HepG2 (cell line): ENCODE results near the gene KNG1. TPM values are rescaled to one million over a fixed set of nuclear protein-coding genes. Genes with fewer than 3 reads are reported as not detected.
A peak's percentile ranks its signal among the peaks of the same experiment; 100 is the strongest.
"Not testable (repeated sequence)": the region's sequence is repeated elsewhere in the genome, so short reads cannot be mapped to it uniquely, and the experiment has no call there.

Experiments used
- ATAC-seq: fragments of 200-7000 bp; cut with Tn5 transposase; 3 replicates; pipeline ENCODE4 v1.9.1; 2020; ENCODE audit warnings: mild to moderate bottlenecking, moderate library complexity
- BruUV-seq: library from RNA; stranded (reverse); fragments of 400-500 nt; replicated peaks from 2 replicates; lab custom pipeline; 2021; lab: Mats Ljungman, UMichigan
- CTCF ChIA-PET: fragments of 300-600 bp; formaldehyde crosslinking; extraction: SDS; loops from one replicate; lab custom pipeline; 2021; ENCODE audit warnings: low total read pairs, inconsistent platforms, low intra/inter-chr PET ratio; lab: Yijun Ruan, JAX
- POLR2A ChIA-PET: fragments of 350-600 bp; sonication (Branson Sonifier 250); formaldehyde crosslinking; loops from one replicate; lab custom pipeline; 2020; ENCODE audit warnings: antibody characterized with exemption, inconsistent platforms; lab: Yijun Ruan, JAX
- DNase-seq: peaks from one replicate; pipeline ENCODE4 v3.0.0-alpha.2; 2015; ENCODE audit warnings: low spot score
- FAIRE-seq: peaks from 3 replicates; lab custom pipeline; 2011; peaks lifted over from hg19 to GRCh38; lab: Jason Lieb, UNC
- H2AFZ ChIP-seq: one replicate; pipeline ENCODE4 v1.6.1; 2011; ENCODE audit warnings: low read length, inconsistent platforms
- H3K27ac ChIP-seq: fragments of 300-600 bp; 3 replicates; pipeline ENCODE4 v1.8.0; 2011; ENCODE audit warnings: mixed run types, mild to moderate bottlenecking, mixed read lengths, low read length, inconsistent platforms; ENCODE audit not compliant: insufficient read depth; ENCODE audit errors: extremely low read length
- H3K27me3 ChIP-seq, 2 experiments: fragments of 200-600 bp in 1 of 2; 2 replicates in 1 of 2; 3 replicates in 1 of 2; pipeline versions ENCODE4 v1.6.0 to v1.8.0; 2011; ENCODE audit warnings: low read length in 2 of 2, mild to moderate bottlenecking in 2 of 2, moderate library complexity in 2 of 2, inconsistent platforms in 1 of 2; ENCODE audit not compliant: insufficient read depth in 2 of 2, control insufficient read depth in 1 of 2
- H3K36me3 ChIP-seq, 2 experiments: fragments of 200-600 bp in 1 of 2; replicated peaks in 1 of 2; 2 replicates in 1 of 2; 3 replicates in 1 of 2; pipeline versions ENCODE4 v1.5.1 to v1.8.0; 2011; ENCODE audit warnings: low read length in 2 of 2, inconsistent platforms in 1 of 2; ENCODE audit not compliant: insufficient read depth in 2 of 2, control insufficient read depth in 1 of 2
- H3K4me1 ChIP-seq: 2 replicates; pipeline ENCODE4 v1.5.1; 2012; ENCODE audit warnings: low read length, inconsistent platforms; ENCODE audit not compliant: insufficient read depth
- H3K4me2 ChIP-seq: 2 replicates; pipeline ENCODE4 v1.6.0; 2011; ENCODE audit warnings: low read depth, low read length, inconsistent platforms
- H3K4me3 ChIP-seq, 3 experiments: fragments of 200-600 bp in 1 of 3; sonication (generic), shearing (Covaris generic) in 1 of 3; replicated peaks in 1 of 3; 2 replicates each; pipeline ENCODE4 v1.5.1; 2011 to 2016; ENCODE audit warnings: low read length in 3 of 3, inconsistent platforms in 2 of 3, low read depth in 2 of 3, mild to moderate bottlenecking in 2 of 3, control low read depth in 1 of 3, mixed read lengths in 1 of 3; ENCODE audit not compliant: insufficient read depth in 1 of 3
- H3K79me2 ChIP-seq: one replicate; pipeline ENCODE4 v1.6.1; 2011; ENCODE audit warnings: low read length, inconsistent platforms; ENCODE audit not compliant: insufficient read depth
- H3K9ac ChIP-seq: 2 replicates; pipeline ENCODE4 v1.6.0; 2011; ENCODE audit warnings: mild to moderate bottlenecking, low read depth, low read length, inconsistent platforms; ENCODE audit not compliant: insufficient read depth
- H3K9me3 ChIP-seq: 2 replicates; pipeline ENCODE4 v1.5.1; 2012; ENCODE audit warnings: mild to moderate bottlenecking, low read length
- H4K20me1 ChIP-seq: 2 replicates; pipeline ENCODE4 v1.6.0; 2011; ENCODE audit warnings: inconsistent platforms, mild to moderate bottlenecking, low read length, moderate library complexity; ENCODE audit not compliant: insufficient read depth
- KDM1A ChIP-seq: IDR thresholded peaks from 2 replicates; pipeline ENCODE4 v1.6.1; 2016; ENCODE audit warnings: missing compliant biosample characterization
- NFE2L2 ChIP-seq: fragments of 150-350 bp; IDR thresholded peaks from 2 replicates; pipeline ENCODE4 v1.6.1; 2014; ENCODE audit warnings: low read length
- WGBS: methylation state at CpG from one replicate; pipeline ENCODE4 v1.1.6; 2017; ENCODE audit warnings: low lambda C conversion rate; 5-methylcytosine and 5-hydroxymethylcytosine counted together
- in situ Hi-C: cut with HindIII; loops from 2 replicates; pipeline ENCODE4 v1.10.0; 2017; ENCODE audit warnings: low pct_unique_long_range_greater_than_20kb; ENCODE audit not compliant: extremely low pct_ligation_motif_present
- intact Hi-C: fragments of 100-400 bp; cut with micrococcal nuclease; formaldehyde crosslinking; loops from one replicate; pipeline ENCODE4 v1.10.0; 2022; ENCODE audit not compliant: unreplicated experiment
- polyA plus RNA-seq, 8 experiments: library from polyadenylated mRNA; depleted of rRNA in 3 of 8; stranded (reverse) in 7 of 8; unstranded in 1 of 8; fragments of >200 nt; fragmentation: Illumina TruSeq in 4 of 8; extraction: Trizol in 4 of 8; gene quantifications; 2 replicates each; pipeline versions ENCODE4 v1.2.1 to v1.2.3, GENCODE V29; 2011 to 2016; ENCODE audit warnings: low read depth in 4 of 8, missing spikeins in 1 of 8, mixed read lengths in 1 of 8; ENCODE audit not compliant: insufficient read depth in 1 of 8
- total RNA-seq, 5 experiments: library from RNA; depleted of rRNA; stranded (reverse); fragments of >200 nt; fragmentation: Illumina TruSeq; extraction: Trizol; gene quantifications; 2 replicates each; pipeline ENCODE4 v1.2.3, GENCODE V29; 2016; ENCODE audit warnings: low read depth in 1 of 5

KNG1 gene
- total and polyA plus RNA-seq, 2 of the 13 experiments (the other 11 are each of a cell fraction or from before 2014, with no cell fraction given), result 6.5 to 7.0 TPM

DNA sequence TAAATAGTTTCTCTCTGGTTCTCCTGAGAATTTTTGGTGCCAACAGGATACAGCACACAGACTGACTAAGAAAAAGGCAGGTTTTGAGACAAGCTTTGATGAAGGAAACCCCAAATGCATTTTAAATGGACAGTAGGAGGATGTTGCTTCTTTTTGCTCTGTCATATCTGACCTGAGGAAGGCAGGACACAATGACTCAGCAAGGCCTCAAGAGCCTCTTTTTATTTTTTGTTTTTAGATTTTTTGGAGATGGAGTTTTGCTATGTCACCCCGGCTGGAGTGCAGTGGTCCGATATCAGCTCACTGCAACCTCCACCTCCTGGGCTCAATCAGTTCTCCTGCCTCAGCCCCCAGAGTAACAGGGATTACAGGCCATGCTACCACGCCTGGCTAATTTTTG is 16.9 kb upstream of the KNG1 start:
- intact Hi-C loops, result no loop called here
- in situ Hi-C loops, result no loop called here
- Histone ChIP-seq H3K36me3 (no peaks in the 10 kb centered on the region), H3K79me2 (no peaks in the 10 kb centered on the region), H3K4me3 (no peak overlapping the region), H3K27ac (no peak overlapping the region), H3K4me1 (no peaks in the 10 kb centered on the region), H3K9ac (no peak overlapping the region), H3K4me2 (no peak overlapping the region), H2AFZ (no peak overlapping the region), H3K9me3 (no peaks in the 10 kb centered on the region), H4K20me1 (no peaks in the 10 kb centered on the region), H3K27me3 (peaks cover 0 to 3% of the 10 kb centered on the region in 2 experiments; a peak in 3 of 5 replicates)
- TF ChIP-seq KDM1A (CRISPR knock-in tag), result no peak
- peak; percentile 34; the same call in 1 of the 2 replicates for TF ChIP-seq NFE2L2
- DNase-seq (no peak), FAIRE-seq (no peak), ATAC-seq (no peak)
- 88% methylated on average over 3 of the region's 3 CpGs for WGBS
- ChIA-PET CTCF (no interaction called here), POLR2A (no interaction called here)
- no TSS peak for BruUV-seq

DNA sequence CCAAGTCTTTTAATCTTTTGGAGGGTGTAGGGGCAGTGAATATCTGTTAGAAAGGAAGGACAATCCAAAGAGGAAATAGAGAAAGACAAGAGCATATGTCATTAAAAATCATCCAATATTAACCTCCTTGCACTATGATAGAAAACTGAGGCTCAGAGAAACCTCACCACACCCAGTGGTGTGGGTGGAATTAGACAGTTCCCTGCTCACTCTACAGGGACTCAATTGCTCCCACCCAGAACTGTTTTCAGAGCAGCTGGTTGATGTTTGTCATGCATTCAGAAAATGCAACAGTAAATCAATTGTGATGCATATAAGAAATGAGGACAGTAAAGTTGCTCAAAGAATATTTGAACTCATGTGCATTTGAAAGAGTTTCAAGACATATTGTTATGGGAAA is 14.7 kb upstream of the KNG1 start:
- ATAC-seq, DNase-seq, H3K36me3 ChIP-seq, H3K27ac ChIP-seq, H3K27me3 ChIP-seq, FAIRE-seq, H3K79me2 ChIP-seq, H3K4me2 ChIP-seq, POLR2A ChIA-PET, H4K20me1 ChIP-seq, in situ Hi-C loops, H2AFZ ChIP-seq, H3K9me3 ChIP-seq, intact Hi-C loops, BruUV-seq, H3K4me3 ChIP-seq, CTCF ChIA-PET, H3K9ac ChIP-seq, H3K4me1 ChIP-seq: not testable (repeated sequence)
